GM23338 (cell line): Measurements from ENCODE around the gene LCP1. TPM values are rescaled to one million over a fixed set of nuclear protein-coding genes. Genes with fewer than 3 reads are reported as not detected.

Source experiments
- ATAC-seq: fragments of 200-7000 bp; cut with Tn5 transposase; 3 replicates; pipeline ENCODE4 v1.9.1; 2020
- DNase-seq: peaks from one replicate; pipeline ENCODE4 v3.0.0-alpha.2; 2015; ENCODE audit warnings: low spot score
- H2AFZ ChIP-seq: fragments of 200-600 bp; sonication (generic); 2 replicates; pipeline ENCODE4 v1.8.0; 2016; ENCODE audit warnings: antibody characterized with exemption, mild to moderate bottlenecking, moderate library complexity
- H3F3A ChIP-seq: fragments of 200-600 bp; sonication (generic); replicated peaks from 2 replicates; pipeline ENCODE4 v1.8.0; 2017; ENCODE audit warnings: antibody characterized with exemption, mixed run types, low read depth
- H3K27ac ChIP-seq: fragments of 200-600 bp; sonication (generic); 2 replicates; pipeline ENCODE4 v1.6.1; 2016; ENCODE audit warnings: low read depth
- H3K27me3 ChIP-seq: fragments of 200-600 bp; sonication (generic); 2 replicates; pipeline ENCODE4 v1.8.0; 2016; ENCODE audit warnings: mild to moderate bottlenecking, mixed run types, moderate library complexity; ENCODE audit not compliant: insufficient read depth
- H3K36me3 ChIP-seq: fragments of 200-600 bp; sonication (generic); 2 replicates; pipeline ENCODE4 v1.8.0; 2016; ENCODE audit warnings: mild to moderate bottlenecking; ENCODE audit not compliant: insufficient read depth
- H3K4me1 ChIP-seq: fragments of 200-600 bp; sonication (generic); 2 replicates; pipeline ENCODE4 v1.8.0; 2016; ENCODE audit warnings: mild to moderate bottlenecking, moderate library complexity; ENCODE audit not compliant: insufficient read depth
- H3K4me2 ChIP-seq: fragments of 200-600 bp; sonication (generic); 2 replicates; pipeline ENCODE4 v1.7.1; 2017; ENCODE audit warnings: mixed run types
- H3K4me3 ChIP-seq: fragments of 200-600 bp; sonication (generic); 2 replicates; pipeline ENCODE4 v1.6.1; 2016; ENCODE audit warnings: mixed run types
- H3K79me2 ChIP-seq: fragments of 200-600 bp; sonication (generic); replicated peaks from 2 replicates; pipeline ENCODE4 v1.8.0; 2017; ENCODE audit warnings: mild to moderate bottlenecking; ENCODE audit not compliant: insufficient read depth
- H3K9me2 ChIP-seq: fragments of 200-600 bp; sonication (generic); 2 replicates; pipeline ENCODE4 v1.8.0; 2017; ENCODE audit not compliant: insufficient read depth
- H4K20me1 ChIP-seq: fragments of 200-600 bp; sonication (generic); replicated peaks from 2 replicates; pipeline ENCODE4 v1.8.0; 2017; ENCODE audit warnings: mild to moderate bottlenecking; ENCODE audit not compliant: insufficient read depth
- H3K27ac Mint-ChIP-seq: 2 replicates; pipeline ENCODE4 v1.8.0; 2020; ENCODE audit warnings: inconsistent platforms, mild to moderate bottlenecking, moderate library complexity, mixed read lengths
- H3K27me3 Mint-ChIP-seq: 3 replicates; pipeline ENCODE4 v1.8.0; 2022; ENCODE audit warnings: low read depth, mild to moderate bottlenecking, moderate library complexity, mixed read lengths, inconsistent platforms; ENCODE audit not compliant: insufficient read depth, poor library complexity
- H3K36me3 Mint-ChIP-seq: 3 replicates; pipeline ENCODE4 v1.8.0; 2021; ENCODE audit warnings: low read depth, mild to moderate bottlenecking, inconsistent platforms, moderate library complexity, mixed read lengths
- H3K4me1 Mint-ChIP-seq: 3 replicates; pipeline ENCODE4 v1.8.0; 2020; ENCODE audit warnings: mild to moderate bottlenecking, inconsistent platforms, mixed read lengths
- H3K4me3 Mint-ChIP-seq: 3 replicates; pipeline ENCODE4 v1.8.0; 2021; ENCODE audit warnings: moderate library complexity, mild to moderate bottlenecking, inconsistent platforms, mixed read lengths
- H3K9me3 Mint-ChIP-seq: 3 replicates; pipeline ENCODE4 v1.8.0; 2020; ENCODE audit warnings: moderate library complexity, mild to moderate bottlenecking, inconsistent platforms, mixed read lengths
- CREB1 ChIP-seq: fragments of 250-450 bp; sonication (Bioruptor Pico); IDR thresholded peaks from 2 replicates; pipeline ENCODE4 v1.5.0; 2020; ENCODE audit warnings: low read depth, mild to moderate bottlenecking, moderate library complexity
- EZH2 ChIP-seq: fragments of 200-600 bp; sonication (generic); IDR thresholded peaks from one replicate; pipeline ENCODE4 v1.8.0; 2017; ENCODE audit warnings: antibody characterized with exemption, mild to moderate bottlenecking, low read depth; ENCODE audit not compliant: unreplicated experiment
- EZH2phosphoT487 ChIP-seq: fragments of 200-600 bp; sonication (generic); IDR thresholded peaks from one replicate; pipeline ENCODE4 v1.8.1; 2018; ENCODE audit warnings: antibody characterized with exemption; ENCODE audit not compliant: unreplicated experiment
- JUNB ChIP-seq: IDR thresholded peaks from one replicate; pipeline ENCODE4 v1.6.1; 2016; ENCODE audit warnings: antibody characterized with exemption; ENCODE audit not compliant: unreplicated experiment
- NANOG ChIP-seq: IDR thresholded peaks from 2 replicates; pipeline ENCODE4 v1.6.1; 2016; ENCODE audit warnings: antibody characterized with exemption, borderline replicate concordance
- POLR2AphosphoS5 ChIP-seq: IDR thresholded peaks from 2 replicates; pipeline ENCODE4 v1.6.1; 2016; ENCODE audit warnings: antibody characterized with exemption, low read depth
- REST ChIP-seq: IDR thresholded peaks from one replicate; pipeline ENCODE4 v1.6.1; 2018; ENCODE audit warnings: antibody characterized with exemption; ENCODE audit not compliant: unreplicated experiment
- STAT1 ChIP-seq: IDR thresholded peaks from one replicate; pipeline ENCODE4 v1.6.1; 2016; ENCODE audit warnings: antibody characterized with exemption; ENCODE audit not compliant: unreplicated experiment
- ZNF114 ChIP-seq: fragments of 250-450 bp; sonication (Bioruptor Pico); IDR thresholded peaks from 2 replicates; pipeline ENCODE4 v1.5.0; 2020; ENCODE audit warnings: mild to moderate bottlenecking, moderate library complexity
- ZNF331 ChIP-seq: fragments of 250-450 bp; sonication (Bioruptor Pico); IDR thresholded peaks from 2 replicates; pipeline ENCODE4 v1.5.0; 2020; ENCODE audit warnings: low read depth, mild to moderate bottlenecking, moderate library complexity
- polyA plus RNA-seq: library from polyadenylated mRNA; unstranded; fragments of >200 nt; fragmentation: Nextera tagmentation; extraction: Ambion mirVana; gene quantifications from 2 replicates; pipeline ENCODE4 v1.2.1, GENCODE V29; 2016
- total RNA-seq: library from RNA; depleted of rRNA; stranded (reverse); fragments of >200 nt; shearing (Covaris generic); gene quantifications from 2 replicates; pipeline ENCODE4 v1.2.3, GENCODE V29; 2014
- TF ChIP-seq, protein P1 (sequence below): IDR thresholded peaks from 2 replicates; pipeline ENCODE4 v1.6.1; 2016; ENCODE audit warnings: antibody characterized with exemption

LCP1 gene
- total and polyA plus RNA-seq, 2 experiments from 2014 or later = 1.9 to 3.4 TPM

DNA sequence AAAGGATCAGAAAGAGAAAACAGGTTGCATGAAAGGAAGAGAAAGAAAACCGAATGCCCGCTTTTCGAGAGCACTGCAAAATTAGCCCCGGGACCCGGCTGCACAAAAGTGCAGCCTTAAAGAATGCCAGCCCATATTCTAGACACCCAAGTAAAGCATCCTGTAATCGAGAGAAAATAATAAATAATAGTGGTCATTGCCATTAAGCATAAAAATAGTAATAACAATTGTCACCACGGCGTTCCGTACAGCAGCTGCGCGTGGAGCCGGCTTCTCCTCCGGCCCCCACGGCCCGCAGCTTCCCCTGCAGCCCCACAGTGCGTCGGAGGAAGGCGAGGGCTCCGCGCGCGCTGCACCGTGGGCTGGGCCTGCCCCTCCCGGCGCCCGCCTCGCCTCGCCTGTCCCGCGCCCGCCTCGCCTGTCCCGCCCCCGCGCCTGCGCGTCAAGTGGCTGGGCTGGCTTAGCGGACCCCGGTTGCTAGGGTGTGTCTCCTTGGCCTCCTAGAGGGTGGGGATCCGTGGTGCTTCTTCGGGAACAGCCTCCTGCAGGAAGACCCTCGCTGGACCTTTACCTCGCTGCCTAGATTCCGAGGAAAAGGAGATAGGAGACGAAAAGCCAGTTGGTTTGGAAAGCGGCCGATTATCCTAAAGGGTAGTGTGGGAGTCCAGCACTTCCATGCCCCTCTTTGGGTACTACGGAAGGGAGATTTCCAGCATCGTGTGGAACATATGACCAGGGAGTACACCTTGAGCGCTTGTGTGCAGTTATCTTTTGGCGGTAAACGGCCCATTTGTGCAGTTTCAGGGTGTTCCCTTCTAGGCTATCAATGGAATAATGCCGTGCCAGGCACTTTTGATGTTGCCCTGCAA lies 29.7 kb upstream of the LCP1 start, which contains the start of gene LRRC63 (continued):
- TF ChIP-seq REST (no peak), EZH2phosphoT487 (no peak), ZNF114 (no peak), CREB1 (no peak)

- H3K4me2 ChIP-seq = peak overlapping the region; percentile 92
- H3K9me2 ChIP-seq = no peaks in the 10 kb centered on the region
- DNase-seq (no peak), ATAC-seq (peak; percentile 10; the same call in 2 of the 3 replicates)
- peak overlapping the region; percentile 68 for H3K4me3 ChIP-seq
- H3K36me3 ChIP-seq = no peaks in the 10 kb centered on the region
- no peaks in the 10 kb centered on the region for H4K20me1 ChIP-seq
- H2AFZ ChIP-seq = peak overlapping the region; percentile 100
- peak overlapping the region; percentile 69 for H3K4me3 Mint-ChIP-seq
- H3K9me3 Mint-ChIP-seq = no peaks in the 10 kb centered on the region
- no peaks in the 10 kb centered on the region for H3K36me3 Mint-ChIP-seq
- H3F3A ChIP-seq = no peaks in the 10 kb centered on the region
- peaks cover 14% of the 10 kb centered on the region; the same call in 2 of the 3 replicates for H3K4me1 Mint-ChIP-seq
- no peak overlapping the region for H3K27ac Mint-ChIP-seq
- no peaks in the 10 kb centered on the region for H3K79me2 ChIP-seq
- H3K27ac ChIP-seq = no peak overlapping the region
- peaks cover 27% of the 10 kb centered on the region for H3K27me3 ChIP-seq
- peaks cover 5% of the 10 kb centered on the region for H3K27me3 Mint-ChIP-seq
- peaks cover 18% of the 10 kb centered on the region for H3K4me1 ChIP-seq
- no peak for TF ChIP-seq POLR2AphosphoS5
- no peak for TF ChIP-seq STAT1
- no peak for TF ChIP-seq JUNB
- no peak for TF ChIP-seq ZNF331 (CRISPR knock-in tag)
- TF ChIP-seq NANOG = no peak
- TF ChIP-seq EZH2phosphoT487 = no peak
- TF ChIP-seq ZNF114 = no peak
- TF ChIP-seq, protein P1, sequence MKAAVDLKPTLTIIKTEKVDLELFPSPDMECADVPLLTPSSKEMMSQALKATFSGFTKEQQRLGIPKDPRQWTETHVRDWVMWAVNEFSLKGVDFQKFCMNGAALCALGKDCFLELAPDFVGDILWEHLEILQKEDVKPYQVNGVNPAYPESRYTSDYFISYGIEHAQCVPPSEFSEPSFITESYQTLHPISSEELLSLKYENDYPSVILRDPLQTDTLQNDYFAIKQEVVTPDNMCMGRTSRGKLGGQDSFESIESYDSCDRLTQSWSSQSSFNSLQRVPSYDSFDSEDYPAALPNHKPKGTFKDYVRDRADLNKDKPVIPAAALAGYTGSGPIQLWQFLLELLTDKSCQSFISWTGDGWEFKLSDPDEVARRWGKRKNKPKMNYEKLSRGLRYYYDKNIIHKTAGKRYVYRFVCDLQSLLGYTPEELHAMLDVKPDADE = no peak
- TF ChIP-seq REST = no peak
- no peak for TF ChIP-seq EZH2
These were observed 29.1 kb upstream of the LCP1 start for GRCh38 chr13:46211116-46211482.
